Measurements from ENCODE around the gene HNRNPAB.
"Not testable (repeated sequence)": the region's sequence is repeated elsewhere in the genome, so short reads cannot be mapped to it uniquely, and the experiment has no call there.

Gene HNRNPAB

DNA sequence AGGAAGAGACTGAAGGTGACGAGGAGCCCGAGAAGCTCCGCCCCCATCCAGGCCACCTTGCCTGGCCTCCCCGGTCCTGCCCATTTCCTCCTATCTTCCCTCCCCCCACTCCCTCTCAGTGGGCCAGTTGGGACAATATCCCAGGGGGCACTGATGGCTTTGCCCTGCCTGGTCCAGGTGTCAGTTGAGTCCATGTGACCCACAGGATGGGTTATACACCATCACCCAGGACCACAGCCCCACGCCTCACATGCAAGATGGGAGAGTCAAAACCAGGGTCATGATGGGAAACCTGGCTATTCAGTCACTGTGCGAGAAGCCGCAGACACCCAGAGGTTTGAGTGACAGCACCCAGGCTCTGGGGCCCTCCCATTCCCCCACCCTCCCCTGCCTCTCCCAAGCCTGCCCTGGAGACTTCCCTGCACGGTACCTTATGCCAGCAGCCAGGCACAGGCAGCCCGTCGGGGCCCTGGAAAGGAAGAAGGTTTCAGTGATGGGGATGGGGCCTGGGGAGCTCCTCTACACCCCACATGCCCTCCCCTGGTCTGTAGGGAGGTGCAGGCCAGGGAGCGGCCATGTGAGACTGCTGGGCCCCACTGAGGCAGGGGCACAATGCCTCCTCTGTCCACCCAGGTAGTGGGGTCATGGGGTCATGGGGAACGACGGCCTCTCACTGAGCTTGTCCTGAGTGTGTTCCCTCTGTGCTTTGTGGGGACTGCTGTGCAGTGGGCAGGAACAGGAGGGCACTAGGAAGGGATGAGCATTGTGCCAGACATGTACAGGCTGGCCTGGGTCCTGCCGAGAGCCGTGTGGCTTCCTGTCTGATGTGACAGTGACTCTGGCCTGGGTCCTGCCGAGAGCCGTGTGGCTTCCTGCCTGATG lies 34.6 kb downstream of the HNRNPAB start:
- in situ Hi-C loops (cut with HindIII; ENCODE audit: low pct_unique_long_range_greater_than_20kb, low sequenced_read_pairs) = no loop called here
- no peak for TF ChIP-seq JUND (IDR thresholded peaks at IDR 0.05; ENCODE audit: low read depth)
- DNase-seq (ENCODE audit: low read depth in 1 of 2, low spot score in 1 of 2) = no peak

DNA sequence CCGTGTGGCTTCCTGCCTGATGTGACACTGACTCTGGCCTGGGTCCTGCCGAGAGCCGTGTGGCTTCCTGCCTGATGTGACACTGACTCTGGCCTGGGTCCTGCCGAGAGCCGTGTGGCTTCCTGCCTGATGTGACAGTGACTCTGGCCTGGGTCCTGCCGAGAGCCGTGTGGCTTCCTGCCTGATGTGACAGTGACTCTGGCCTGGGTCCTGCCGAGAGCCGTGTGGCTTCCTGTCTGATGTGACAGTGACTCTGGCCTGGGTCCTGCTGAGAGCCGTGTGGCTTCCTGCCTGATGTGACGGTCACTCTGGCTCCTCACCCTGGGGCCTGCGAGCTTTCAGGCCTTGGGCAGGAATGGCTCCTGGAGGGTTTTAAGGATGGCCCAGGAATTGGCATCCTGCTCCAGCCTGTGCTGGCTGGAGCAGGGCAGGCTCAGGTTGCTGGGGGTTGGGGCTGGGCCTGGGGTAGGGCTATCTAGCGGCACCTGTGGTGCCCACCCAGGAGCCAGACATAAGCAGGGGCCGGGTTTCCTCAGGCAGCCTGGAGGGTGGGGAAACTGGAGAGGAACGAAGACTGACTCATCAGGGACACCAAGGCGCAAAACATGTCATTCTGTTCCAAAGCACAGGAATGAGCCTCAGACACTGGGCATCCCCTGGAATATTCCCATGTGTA lies 35.4 kb downstream of the HNRNPAB start:
- in situ Hi-C loops (cut with HindIII; ENCODE audit: low pct_unique_long_range_greater_than_20kb, low sequenced_read_pairs); DNase-seq (ENCODE audit: low read depth in 1 of 2, low spot score in 1 of 2): not testable (repeated sequence)

DNA sequence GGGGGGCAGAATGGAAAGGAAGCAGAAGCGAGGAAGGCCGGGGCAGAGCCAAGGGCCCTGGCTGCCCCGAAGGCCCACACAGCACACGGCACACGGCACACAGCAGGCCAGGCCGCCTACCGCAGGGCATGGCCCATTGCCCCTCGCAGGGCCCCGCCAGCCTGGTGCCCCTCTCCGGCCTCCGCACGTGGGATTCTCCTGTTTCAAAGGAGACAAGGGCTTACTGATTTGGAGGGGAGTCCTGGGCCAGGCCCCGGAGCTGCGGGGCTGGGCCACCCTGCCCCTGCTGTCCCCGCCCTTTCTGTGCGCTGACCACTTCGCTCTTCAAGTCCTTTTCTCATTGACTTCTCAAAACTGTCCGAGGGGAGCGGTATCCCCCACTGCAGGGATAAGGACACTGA lies 36.0 kb downstream of the HNRNPAB start:
- in situ Hi-C loops (cut with HindIII; ENCODE audit: low pct_unique_long_range_greater_than_20kb, low sequenced_read_pairs) = no loop called here
- DNase-seq (ENCODE audit: low read depth in 1 of 2, low spot score in 1 of 2) = no peak
- no peak for TF ChIP-seq JUND (IDR thresholded peaks at IDR 0.05; ENCODE audit: low read depth)

DNA sequence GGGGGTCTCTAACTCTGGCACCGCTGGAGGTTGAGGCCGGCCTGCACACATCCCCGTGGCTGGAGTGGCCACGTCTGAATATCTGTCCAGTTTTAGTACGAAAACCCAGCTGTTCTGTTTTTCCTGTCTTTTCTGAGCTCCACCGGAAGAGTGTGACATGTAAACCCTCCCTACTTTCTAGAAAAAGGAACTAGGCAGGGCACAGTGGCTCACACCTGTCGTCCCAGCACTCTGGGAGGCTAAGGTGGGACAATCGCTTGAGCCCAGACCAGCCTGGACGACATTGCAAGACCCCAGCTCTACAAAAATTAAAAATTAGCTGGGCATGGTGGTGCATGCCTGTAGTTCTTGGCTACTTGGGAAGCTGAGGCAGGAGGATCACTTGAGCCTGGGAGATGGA lies 36.4 kb downstream of the HNRNPAB start:
- TF ChIP-seq JUND (IDR thresholded peaks at IDR 0.05; ENCODE audit: low read depth) = no peak
- DNase-seq (ENCODE audit: low read depth in 1 of 2, low spot score in 1 of 2) = no peak
- in situ Hi-C loops (cut with HindIII; ENCODE audit: low pct_unique_long_range_greater_than_20kb, low sequenced_read_pairs) = no loop called here

DNA sequence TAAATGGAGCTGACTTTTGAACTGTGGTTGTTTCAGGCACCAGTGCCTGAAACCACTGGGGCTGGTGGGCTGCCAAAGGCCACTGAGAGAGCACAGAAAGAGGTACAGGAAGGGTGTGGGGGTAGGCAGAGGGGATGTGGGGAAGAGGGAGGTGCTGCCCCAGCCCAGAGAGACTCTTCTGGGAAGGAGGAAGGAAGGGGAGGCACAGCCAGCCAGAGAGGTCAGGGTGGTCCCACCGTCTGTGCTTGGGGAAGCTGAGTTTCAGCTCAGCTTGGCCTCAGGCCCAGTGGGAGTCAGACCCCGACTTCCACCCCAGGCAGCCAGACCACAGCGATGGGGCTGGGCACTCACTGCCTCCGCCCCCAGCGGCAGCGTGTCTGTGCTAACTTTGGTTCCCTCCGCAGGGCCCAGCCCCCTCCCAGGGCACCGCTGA lies 36.9 kb downstream of the HNRNPAB start:
- DNase-seq (ENCODE audit: low read depth in 1 of 2, low spot score in 1 of 2) = no peak
- no peak for TF ChIP-seq JUND (IDR thresholded peaks at IDR 0.05; ENCODE audit: low read depth)
- in situ Hi-C loops (cut with HindIII; ENCODE audit: low pct_unique_long_range_greater_than_20kb, low sequenced_read_pairs) = no loop called here

DNA sequence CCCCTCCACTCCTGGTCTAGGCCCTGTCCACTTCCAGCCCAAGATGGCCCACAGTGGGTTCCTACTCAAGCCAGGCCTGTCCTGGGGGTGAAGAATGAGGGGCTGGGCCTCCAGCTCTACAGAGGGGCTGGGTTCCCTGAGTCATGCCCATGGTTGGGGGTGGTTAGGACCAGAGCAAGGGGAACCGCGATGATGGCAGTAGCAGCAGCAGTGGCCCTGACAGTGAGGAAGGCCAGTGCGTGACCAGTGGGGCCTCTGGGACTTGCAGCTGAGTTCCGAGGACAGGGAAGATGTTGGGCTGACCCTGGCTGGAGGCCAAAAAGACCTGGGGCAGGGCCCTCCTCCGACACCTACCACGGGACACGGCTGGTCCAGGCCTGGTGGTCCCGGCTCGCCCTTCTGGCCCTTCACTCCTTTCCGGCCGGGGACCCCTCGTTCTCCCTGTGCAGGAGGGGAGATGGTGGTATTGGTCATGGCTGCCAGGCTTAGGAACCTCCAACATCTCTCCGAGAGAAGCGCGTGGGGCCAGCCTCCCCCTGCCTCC lies 37.4 kb downstream of the HNRNPAB start:
- in situ Hi-C loops (cut with HindIII; ENCODE audit: low pct_unique_long_range_greater_than_20kb, low sequenced_read_pairs) = no loop called here
- DNase-seq (ENCODE audit: low read depth in 1 of 2, low spot score in 1 of 2) = no peak
- no peak for TF ChIP-seq JUND (IDR thresholded peaks at IDR 0.05; ENCODE audit: low read depth)

DNA sequence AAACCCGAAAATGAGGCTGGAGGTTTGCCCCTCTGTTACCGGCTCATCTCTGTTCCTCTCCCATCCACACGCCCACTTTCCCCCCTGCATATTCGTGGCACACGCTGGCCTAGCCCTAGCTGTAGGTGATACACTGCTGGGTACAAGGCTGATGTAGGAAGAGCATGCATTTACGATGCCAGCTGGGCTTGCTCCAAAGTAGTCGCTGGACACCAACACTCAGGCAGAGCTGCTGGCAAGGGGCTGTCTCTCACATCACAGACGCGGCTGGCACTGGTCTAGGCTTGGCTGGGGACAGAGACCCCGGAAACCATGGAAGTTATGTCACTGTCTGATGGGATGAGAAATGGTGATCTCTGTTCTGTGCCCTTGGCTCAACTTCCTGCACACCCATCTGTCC lies 38.1 kb downstream of the HNRNPAB start:
- in situ Hi-C loops (cut with HindIII; ENCODE audit: low pct_unique_long_range_greater_than_20kb, low sequenced_read_pairs) = no loop called here
- no peak for TF ChIP-seq JUND (IDR thresholded peaks at IDR 0.05; ENCODE audit: low read depth)
- no peak for DNase-seq (ENCODE audit: low read depth in 1 of 2, low spot score in 1 of 2)

DNA sequence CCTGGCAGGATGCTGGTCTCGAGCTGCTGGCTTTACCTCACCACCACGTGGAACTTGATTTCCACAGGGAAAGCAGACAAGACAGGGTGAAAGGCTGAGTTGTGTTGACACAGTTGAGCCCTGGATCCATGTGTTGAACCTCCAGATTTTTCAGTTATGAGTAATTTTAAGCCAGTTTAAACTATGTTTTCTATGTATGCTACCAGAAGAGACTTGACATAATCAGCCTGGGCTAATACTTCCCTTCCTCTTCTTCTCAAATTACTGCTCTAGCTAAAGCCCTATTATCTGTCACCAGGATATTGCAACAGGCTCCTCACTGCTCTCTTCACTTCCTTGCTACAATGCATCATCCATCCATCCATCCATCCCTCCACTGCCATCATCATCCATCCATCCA lies 40.2 kb downstream of the HNRNPAB start:
- in situ Hi-C loops (cut with HindIII; ENCODE audit: low pct_unique_long_range_greater_than_20kb, low sequenced_read_pairs) = no loop called here

DNA sequence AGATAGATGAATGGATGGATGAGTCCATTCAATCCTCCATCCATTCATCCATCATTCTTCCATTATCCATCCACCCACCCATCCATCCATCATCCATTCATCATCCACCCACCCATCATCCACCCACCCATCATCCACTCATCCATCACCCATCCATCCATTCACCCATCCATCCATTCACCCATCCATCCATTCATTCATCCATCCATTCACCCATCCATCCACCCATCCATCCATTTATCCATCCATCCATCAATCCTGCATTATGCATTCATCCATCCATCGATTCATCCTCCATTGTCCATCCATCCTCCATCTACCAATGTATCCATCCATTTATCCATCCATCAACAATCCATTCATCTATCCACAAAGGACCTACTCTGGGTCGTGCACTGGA lies 41.1 kb downstream of the HNRNPAB start:
- no peak for TF ChIP-seq JUND (IDR thresholded peaks at IDR 0.05; ENCODE audit: low read depth)
- in situ Hi-C loops (cut with HindIII; ENCODE audit: low pct_unique_long_range_greater_than_20kb, low sequenced_read_pairs) = no loop called here

More for the DNA sequence above, 40.2 kb downstream of the HNRNPAB start:
- TF ChIP-seq JUND (IDR thresholded peaks at IDR 0.05; ENCODE audit: low read depth) = no peak
- no peak for DNase-seq (ENCODE audit: low read depth in 1 of 2, low spot score in 1 of 2)

DNA sequence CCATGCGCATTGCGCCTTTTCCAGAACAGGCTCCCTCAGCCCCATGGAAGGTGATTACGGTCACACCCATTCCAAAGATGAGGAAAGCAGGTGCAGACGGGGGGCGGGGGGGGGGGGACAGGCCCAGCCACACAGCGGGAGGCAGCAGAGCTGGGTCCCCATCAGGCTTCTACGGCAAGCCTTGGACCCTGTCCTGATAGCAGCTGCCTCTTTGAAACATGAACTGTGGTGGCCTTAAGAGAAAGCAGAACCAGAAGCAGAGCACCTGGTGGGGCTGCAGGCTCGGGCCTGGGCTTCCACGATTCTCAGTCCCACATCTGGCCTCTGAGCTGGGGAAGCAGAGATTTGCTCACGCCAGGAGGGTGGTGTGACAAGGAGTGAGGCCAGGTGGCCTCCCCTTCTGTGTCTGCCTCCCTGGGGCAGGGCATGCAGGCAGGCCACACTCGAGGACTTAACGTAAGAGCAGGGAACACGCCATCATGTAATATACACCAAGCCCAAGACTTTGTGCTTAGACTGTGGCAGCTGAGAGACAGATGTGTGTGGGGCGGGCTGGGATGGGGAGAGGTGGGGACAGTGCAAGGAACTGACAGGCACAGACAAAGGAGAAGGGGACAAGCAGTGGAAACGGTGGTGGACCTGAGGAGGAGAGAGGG lies 42.4 kb downstream of the HNRNPAB start:
- no peak for DNase-seq (ENCODE audit: low read depth in 1 of 2, low spot score in 1 of 2)
- no peak for TF ChIP-seq JUND (IDR thresholded peaks at IDR 0.05; ENCODE audit: low read depth)
- in situ Hi-C loops (cut with HindIII; ENCODE audit: low pct_unique_long_range_greater_than_20kb, low sequenced_read_pairs) = no loop called here

More for the DNA sequence above, 41.1 kb downstream of the HNRNPAB start:
- DNase-seq (ENCODE audit: low read depth in 1 of 2, low spot score in 1 of 2) = no peak

DNA sequence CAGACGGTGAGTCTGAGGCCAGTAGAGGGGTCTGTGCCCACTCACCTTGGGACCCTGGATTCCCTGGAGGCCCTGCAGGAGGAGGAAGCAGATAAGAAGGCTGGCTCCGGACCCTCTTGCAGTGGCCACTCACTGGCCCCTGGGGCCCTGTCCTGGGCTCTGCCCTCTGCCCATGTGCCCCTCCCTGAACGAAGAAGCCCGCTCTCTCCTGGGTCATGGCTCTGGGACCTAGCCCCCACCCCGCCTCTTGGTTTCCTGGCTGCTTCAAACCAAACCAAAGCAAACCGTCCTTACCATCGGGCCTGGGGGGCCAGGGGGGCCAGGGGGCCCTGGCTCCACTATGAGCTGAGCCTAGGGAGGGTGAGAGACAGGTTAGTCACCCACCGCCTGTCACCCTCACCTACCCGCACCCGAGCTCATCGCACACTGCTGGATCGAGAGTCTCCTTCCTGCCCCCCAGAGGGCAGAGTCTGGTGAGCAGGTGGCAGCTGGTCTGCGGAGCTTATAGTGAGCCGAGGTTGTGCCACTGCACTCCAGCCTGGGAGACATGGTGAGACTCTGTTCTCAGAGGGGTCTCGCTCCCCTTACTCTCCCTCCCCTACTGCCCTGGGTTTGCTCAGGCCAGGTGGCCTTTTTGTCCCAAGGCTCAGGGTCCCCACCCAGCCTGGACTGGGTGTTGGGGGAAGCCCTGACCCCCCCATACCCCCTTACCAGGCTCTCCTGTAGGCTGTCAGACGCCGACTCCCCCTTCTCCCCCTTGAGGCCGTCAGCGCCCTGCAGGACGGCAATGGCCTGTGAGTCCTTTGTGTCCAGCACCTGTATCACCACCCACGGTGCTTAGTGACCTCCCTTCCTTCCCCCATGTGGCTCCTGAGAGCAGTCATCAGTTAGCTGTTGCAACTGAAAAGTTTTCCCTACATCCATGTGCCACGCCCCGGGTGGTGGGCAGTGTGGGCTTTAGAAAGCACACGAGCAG lies 43.4 kb downstream of the HNRNPAB start:
- no peak for TF ChIP-seq JUND (IDR thresholded peaks at IDR 0.05; ENCODE audit: low read depth)
- in situ Hi-C loops (cut with HindIII; ENCODE audit: low pct_unique_long_range_greater_than_20kb, low sequenced_read_pairs) = no loop called here
- DNase-seq (ENCODE audit: low read depth in 1 of 2, low spot score in 1 of 2) = no peak

DNA sequence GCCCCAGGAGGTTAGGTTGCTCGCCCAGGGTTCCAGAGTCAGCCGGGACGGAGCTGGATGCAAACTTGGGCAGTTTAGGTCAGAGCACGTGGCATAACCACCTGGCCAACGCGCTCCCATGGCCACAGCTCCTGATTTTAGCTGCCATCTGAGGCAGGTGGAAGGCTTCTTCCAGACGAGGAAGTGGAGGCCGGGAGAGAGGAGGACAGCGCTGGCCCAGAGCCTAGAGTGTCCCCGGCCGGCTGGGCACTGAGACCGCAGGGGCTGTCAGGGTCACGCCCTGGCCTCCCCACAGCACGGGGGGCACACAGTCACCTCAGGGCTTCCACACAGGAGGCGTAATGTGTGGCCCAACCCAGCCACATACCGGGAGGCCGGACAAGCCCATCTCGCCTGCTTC lies 44.4 kb downstream of the HNRNPAB start:
- TF ChIP-seq JUND (IDR thresholded peaks at IDR 0.05; ENCODE audit: low read depth) = no peak
- no peak for DNase-seq (ENCODE audit: low read depth in 1 of 2, low spot score in 1 of 2)
- in situ Hi-C loops (cut with HindIII; ENCODE audit: low pct_unique_long_range_greater_than_20kb, low sequenced_read_pairs) = no loop called here
